ENCODE data around the gene CPN1. TPM values are rescaled to one million over a fixed set of nuclear protein-coding genes. Genes with fewer than 3 reads are reported as not detected.

CPN1 gene
- total and polyA plus RNA-seq, 2 donors (not counting 3 experiments of a cell fraction or from before 2014, with no cell fraction given), result not detected

GRCh38 chr10:100004805-100005510 lies 76.7 kb downstream of the CPN1 start:
- Histone ChIP-seq H3K79me2 (ENCODE audit: control insufficient read depth, insufficient read depth, low read length) (peaks cover 85% of the 10 kb centered on the region), H2AFZ (ENCODE audit: low read depth, low read length) (no peak overlapping the region), H3K27me3 (ENCODE audit: control insufficient read depth in 2 of 2, insufficient read depth in 2 of 2, low read length in 2 of 2) (no peaks in the 10 kb centered on the region), H4K20me1 (replicated peaks; ENCODE audit: control insufficient read depth, extremely low read depth, insufficient read depth, low read length) (peaks cover 2% of the 10 kb centered on the region), H3K9me1 (replicated peaks; ENCODE audit: control insufficient read depth, extremely low read depth, insufficient read depth, low read length) (no peaks in the 10 kb centered on the region), H3K9me3 (replicated peaks; ENCODE audit: control insufficient read depth, insufficient read depth, low read length) (no peaks in the 10 kb centered on the region), H3K4me3 (replicated peaks in 1 of 3; ENCODE audit: insufficient read depth in 1 of 3, low read depth in 1 of 3, low read length in 3 of 3) (peak overlapping the region in 2 of 3 experiments; percentile 18 to 59), H3K4me1 (ENCODE audit: control insufficient read depth, extremely low read depth, insufficient read depth, low read length) (peaks cover 57% of the 10 kb centered on the region), H3K4me2 (ENCODE audit: insufficient read depth, low read length) (peak overlapping the region; percentile 81), H3K36me3 (ENCODE audit: control insufficient read depth in 2 of 2, extremely low read depth in 1 of 2, insufficient read depth in 2 of 2, low read length in 2 of 2) (peaks cover 0 to 1% of the 10 kb centered on the region in 2 experiments), H3K9ac (replicated peaks; ENCODE audit: extremely low read depth, insufficient read depth, low read length) (peak overlapping the region; percentile 65), H3K27ac (ENCODE audit: insufficient read depth, low read depth, low read length) (peak overlapping the region; percentile 83)
- FAIRE-seq (no peak), DNase-seq (ENCODE audit: low read depth, low spot score) (peak; percentile 38)
- dilution Hi-C loops (cut with MboI; ENCODE audit: extremely low pct_ligation_motif_present, low sequenced_read_pairs), result no loop called here
- no peak for TF ChIP-seq EZH2 (IDR thresholded peaks at IDR 0.05; ENCODE audit: borderline replicate concordance, low read depth, low read length, severe bottlenecking)
- no peak for TF ChIP-seq JUN (IDR thresholded peaks at IDR 0.05; ENCODE audit: borderline replicate concordance, insufficient read depth, insufficient read length, low read depth)
- TF ChIP-seq GATA2 (IDR thresholded peaks at IDR 0.05; ENCODE audit: insufficient read depth, insufficient read length, low read depth, low read length), result no peak
- TF ChIP-seq MAX (IDR thresholded peaks at IDR 0.05; ENCODE audit: insufficient read depth, insufficient read length), result no peak
- no peak for TF ChIP-seq CTCF (IDR thresholded peaks at IDR 0.05; ENCODE audit: extremely low read depth in 1 of 2, insufficient read depth in 1 of 2, low read depth in 1 of 2, low read length in 2 of 2)
- no peak for TF ChIP-seq MYC (IDR thresholded peaks at IDR 0.05; ENCODE audit: low read depth, low read length)
- no peak for TF ChIP-seq FOS (IDR thresholded peaks at IDR 0.05; ENCODE audit: borderline replicate concordance, insufficient read depth, low read length)
- no peak for TF ChIP-seq POLR2A (IDR thresholded peaks at IDR 0.05; ENCODE audit: low read depth, low read length)
- no peak for TF ChIP-seq POLR2AphosphoS5 (IDR thresholded peaks at IDR 0.05; ENCODE audit: insufficient read depth, low read depth, low read length)
- CTCF ChIA-PET, result interaction anchor here (0.5 to 3.7 kb wide), 12 partner anchors 9 to 226 kb away, joined by 3 to 29 read pairs (median 12); no protein-coding TSS in a partner anchor
- BruUV-seq (replicated peaks), result no TSS peak
- intact Hi-C loops (cut with micrococcal nuclease), result loop anchor here (1.0 to 5.0 kb wide), 2 partner anchors 28 to 223 kb away; partner anchors contain the start of gene ABCC2
- POLR2A ChIA-PET, result interaction anchor here (0.9 to 3.1 kb wide), 4 partner anchors 8 to 91 kb away, joined by 5 to 19 read pairs (median 8); no protein-coding TSS in a partner anchor
